Neural crest cell (in vitro differentiated cells): ENCODE data around the gene PGK1. TPM values are rescaled to one million over a fixed set of nuclear protein-coding genes. Genes with fewer than 3 reads are reported as not detected.
"Not testable (repeated sequence)": the region's sequence is repeated elsewhere in the genome, so short reads cannot be mapped to it uniquely, and the experiment has no call there.

Experiments
- DNase-seq: peaks from one replicate; pipeline ENCODE4 v3.0.0; 2021; ENCODE audit warnings: low read depth, mixed read lengths, low spot score
- H3K27ac Mint-ChIP-seq: one replicate; pipeline ENCODE4 v1.8.0; 2021; ENCODE audit warnings: mild to moderate bottlenecking, mixed read lengths; ENCODE audit not compliant: unreplicated experiment
- H3K27me3 Mint-ChIP-seq: 2 replicates; pipeline ENCODE4 v1.8.0; 2021; ENCODE audit warnings: low read depth, mild to moderate bottlenecking, mixed read lengths
- H3K36me3 Mint-ChIP-seq: 2 replicates; pipeline ENCODE4 v1.8.0; 2021; ENCODE audit warnings: low read depth, mild to moderate bottlenecking, mixed read lengths
- H3K4me1 Mint-ChIP-seq: 2 replicates; pipeline ENCODE4 v1.8.0; 2021; ENCODE audit warnings: mixed read lengths
- H3K4me3 Mint-ChIP-seq: one replicate; pipeline ENCODE4 v1.8.0; 2021; ENCODE audit warnings: mild to moderate bottlenecking, mixed read lengths
- H3K9me3 Mint-ChIP-seq: 2 replicates; pipeline ENCODE4 v1.8.0; 2021; ENCODE audit warnings: mixed read lengths
- total RNA-seq: library from RNA; stranded (reverse); gene quantifications from 2 replicates; pipeline ENCODE4 v1.2.1, GENCODE V29; 2021
- TF ChIP-seq, protein P1 (sequence below): fragments of 200-600 bp; sonication (generic); conservative IDR thresholded peaks from 2 replicates; pipeline ENCODE4 v1.5.0; 2021; ENCODE audit warnings: antibody characterized with exemption, mild to moderate bottlenecking

PGK1 gene
- total RNA-seq, 1 donor from 2014 or later: 219 TPM

DNA sequence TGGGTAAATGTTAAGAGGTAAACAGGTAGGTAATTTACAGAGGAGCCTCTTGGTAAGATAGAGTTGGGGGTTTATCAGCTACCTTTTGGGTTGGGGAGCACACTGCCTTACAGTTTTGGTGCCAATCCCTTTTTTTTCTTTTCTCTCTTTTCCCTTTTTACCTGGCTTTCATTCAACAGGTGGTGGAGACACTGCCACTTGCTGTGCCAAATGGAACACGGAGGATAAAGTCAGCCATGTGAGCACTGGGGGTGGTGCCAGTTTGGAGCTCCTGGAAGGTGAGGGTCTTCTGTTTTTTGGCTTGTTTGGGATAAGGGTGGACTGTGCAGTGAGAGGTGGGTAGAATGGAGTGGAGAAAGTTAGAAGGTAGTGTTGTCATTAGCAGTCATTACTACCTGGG, 21.1 kb downstream of the PGK1 start:
- H3K36me3 Mint-ChIP-seq: peaks cover 20% of the 10 kb centered on the region
- H3K27ac Mint-ChIP-seq: no peak overlapping the region
- no peaks in the 10 kb centered on the region for H3K9me3 Mint-ChIP-seq
- no peaks in the 10 kb centered on the region for H3K4me1 Mint-ChIP-seq
- no peak for DNase-seq
- no peak overlapping the region for H3K4me3 Mint-ChIP-seq
- TF ChIP-seq, protein P1, sequence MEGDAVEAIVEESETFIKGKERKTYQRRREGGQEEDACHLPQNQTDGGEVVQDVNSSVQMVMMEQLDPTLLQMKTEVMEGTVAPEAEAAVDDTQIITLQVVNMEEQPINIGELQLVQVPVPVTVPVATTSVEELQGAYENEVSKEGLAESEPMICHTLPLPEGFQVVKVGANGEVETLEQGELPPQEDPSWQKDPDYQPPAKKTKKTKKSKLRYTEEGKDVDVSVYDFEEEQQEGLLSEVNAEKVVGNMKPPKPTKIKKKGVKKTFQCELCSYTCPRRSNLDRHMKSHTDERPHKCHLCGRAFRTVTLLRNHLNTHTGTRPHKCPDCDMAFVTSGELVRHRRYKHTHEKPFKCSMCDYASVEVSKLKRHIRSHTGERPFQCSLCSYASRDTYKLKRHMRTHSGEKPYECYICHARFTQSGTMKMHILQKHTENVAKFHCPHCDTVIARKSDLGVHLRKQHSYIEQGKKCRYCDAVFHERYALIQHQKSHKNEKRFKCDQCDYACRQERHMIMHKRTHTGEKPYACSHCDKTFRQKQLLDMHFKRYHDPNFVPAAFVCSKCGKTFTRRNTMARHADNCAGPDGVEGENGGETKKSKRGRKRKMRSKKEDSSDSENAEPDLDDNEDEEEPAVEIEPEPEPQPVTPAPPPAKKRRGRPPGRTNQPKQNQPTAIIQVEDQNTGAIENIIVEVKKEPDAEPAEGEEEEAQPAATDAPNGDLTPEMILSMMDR: no peak
- no peaks in the 10 kb centered on the region for H3K27me3 Mint-ChIP-seq

DNA sequence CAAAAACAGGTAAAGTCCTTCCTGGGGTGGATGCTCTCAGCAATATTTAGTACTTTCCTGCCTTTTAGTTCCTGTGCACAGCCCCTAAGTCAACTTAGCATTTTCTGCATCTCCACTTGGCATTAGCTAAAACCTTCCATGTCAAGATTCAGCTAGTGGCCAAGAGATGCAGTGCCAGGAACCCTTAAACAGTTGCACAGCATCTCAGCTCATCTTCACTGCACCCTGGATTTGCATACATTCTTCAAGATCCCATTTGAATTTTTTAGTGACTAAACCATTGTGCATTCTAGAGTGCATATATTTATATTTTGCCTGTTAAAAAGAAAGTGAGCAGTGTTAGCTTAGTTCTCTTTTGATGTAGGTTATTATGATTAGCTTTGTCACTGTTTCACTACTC, 21.7 kb downstream of the PGK1 start:
- H3K36me3 Mint-ChIP-seq: peaks cover 20% of the 10 kb centered on the region
- not testable (repeated sequence) for H3K9me3 Mint-ChIP-seq, H3K4me3 Mint-ChIP-seq, H3K27ac Mint-ChIP-seq, DNase-seq, H3K4me1 Mint-ChIP-seq, H3K27me3 Mint-ChIP-seq

DNA sequence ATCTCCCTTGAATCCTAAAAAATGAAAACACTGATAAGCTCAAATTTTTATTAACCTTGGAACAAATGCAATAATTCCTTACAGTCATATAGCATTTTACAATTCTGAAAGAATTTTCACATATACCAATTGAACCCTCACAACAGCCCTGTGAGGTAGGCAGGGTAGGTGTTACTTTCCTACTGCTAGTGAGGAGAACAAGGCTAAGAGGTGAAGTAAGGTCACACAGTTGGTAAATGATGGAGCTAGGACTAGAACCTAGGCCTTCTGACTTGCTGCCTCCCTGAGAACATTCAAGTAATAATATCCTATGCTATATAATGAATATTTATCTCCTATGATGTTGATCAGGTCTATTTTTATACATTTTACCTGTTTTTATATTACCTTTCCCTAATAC, 25.7 kb downstream of the PGK1 start:
- Mint-ChIP-seq H3K27ac (no peak overlapping the region), H3K27me3 (no peaks in the 10 kb centered on the region), H3K9me3 (no peaks in the 10 kb centered on the region), H3K4me1 (no peaks in the 10 kb centered on the region), H3K4me3 (no peak overlapping the region), H3K36me3 (peaks cover 4% of the 10 kb centered on the region)
- TF ChIP-seq, protein P1: no peak
- no peak for DNase-seq

DNA sequence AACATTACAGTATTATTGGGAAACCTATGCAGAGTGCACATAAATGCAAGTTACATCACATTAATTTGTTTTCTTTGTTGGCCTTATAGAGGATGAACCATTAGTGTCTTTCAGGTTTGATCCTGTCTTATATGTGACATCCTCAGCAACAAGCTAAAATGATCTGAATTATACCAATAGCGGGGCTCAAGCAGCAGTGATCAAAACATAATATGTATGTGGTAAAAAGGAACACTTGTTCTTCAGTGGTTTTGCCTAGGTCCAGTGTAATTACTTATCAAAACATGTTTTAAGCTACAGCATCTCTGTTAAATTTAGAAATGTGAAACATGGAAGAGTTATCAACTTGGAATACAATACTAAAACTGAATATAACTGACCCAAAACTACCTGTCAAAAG, 26.3 kb downstream of the PGK1 start:
- H3K9me3 Mint-ChIP-seq: no peaks in the 10 kb centered on the region
- H3K36me3 Mint-ChIP-seq: peaks cover 3% of the 10 kb centered on the region
- H3K27me3 Mint-ChIP-seq: no peaks in the 10 kb centered on the region
- TF ChIP-seq, protein P1: no peak
- H3K4me3 Mint-ChIP-seq: no peak overlapping the region
- no peak for DNase-seq
- no peaks in the 10 kb centered on the region for H3K4me1 Mint-ChIP-seq
- H3K27ac Mint-ChIP-seq: no peak overlapping the region

DNA sequence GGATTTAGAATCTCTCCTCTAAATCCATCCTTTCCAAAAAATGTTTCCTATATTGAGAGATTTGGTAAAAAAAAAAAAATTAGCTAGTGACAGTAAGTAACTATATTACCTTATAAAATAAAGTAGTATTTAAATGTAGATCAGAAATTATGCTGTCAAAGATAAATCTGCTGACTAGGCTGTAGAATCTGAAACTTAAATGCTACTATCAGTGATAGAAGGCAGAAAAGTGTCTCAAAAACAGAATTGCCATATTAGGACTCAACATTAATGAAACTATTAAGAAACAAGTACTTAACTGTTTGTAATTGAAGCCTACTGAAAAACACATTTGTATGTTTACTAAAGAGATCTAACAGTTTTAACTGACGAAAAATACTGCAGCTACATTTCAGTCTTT, 27.1 kb downstream of the PGK1 start:
- no peaks in the 10 kb centered on the region for H3K9me3 Mint-ChIP-seq
- H3K27ac Mint-ChIP-seq: no peak overlapping the region
- peaks cover 3% of the 10 kb centered on the region for H3K36me3 Mint-ChIP-seq
- H3K4me3 Mint-ChIP-seq: no peak overlapping the region
- no peaks in the 10 kb centered on the region for H3K27me3 Mint-ChIP-seq
- TF ChIP-seq, protein P1: no peak
- no peaks in the 10 kb centered on the region for H3K4me1 Mint-ChIP-seq
- DNase-seq: no peak

DNA sequence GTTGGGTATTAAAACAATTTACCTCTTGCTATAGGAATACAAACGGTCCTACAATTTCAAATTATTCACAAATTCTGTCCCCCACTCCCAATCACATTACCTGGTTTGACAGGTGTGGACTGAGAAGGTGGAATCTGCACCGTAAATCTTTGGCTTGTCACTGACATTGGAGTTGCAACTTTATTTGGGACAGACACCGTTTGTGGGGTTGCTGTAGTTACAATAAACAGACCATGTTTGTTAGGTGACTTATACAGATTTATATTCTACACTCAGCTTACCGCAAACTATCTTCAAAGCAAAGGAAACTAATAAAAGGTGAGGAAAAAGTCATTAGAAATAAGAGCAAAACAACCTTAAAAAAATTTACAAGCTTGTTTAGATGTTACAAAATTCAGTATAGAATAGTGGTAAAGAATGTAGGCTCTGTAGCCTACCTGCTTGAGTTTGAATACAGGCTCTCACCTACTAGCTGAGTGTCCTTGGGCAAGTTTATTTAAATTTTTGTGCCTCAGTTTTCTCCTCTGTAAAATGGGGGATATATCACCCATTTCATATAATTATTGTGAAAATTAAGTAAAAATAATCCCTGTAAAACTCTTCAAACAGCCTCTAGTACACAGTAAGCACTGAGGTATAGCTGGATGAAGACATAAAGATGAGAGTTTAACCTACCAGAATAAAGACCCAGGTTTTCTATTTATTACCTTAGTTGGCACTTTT, 29.4 kb downstream of the PGK1 start:
- H3K27ac Mint-ChIP-seq: no peak overlapping the region
- no peaks in the 10 kb centered on the region for H3K4me1 Mint-ChIP-seq
- peaks cover 5% of the 10 kb centered on the region for H3K36me3 Mint-ChIP-seq
- TF ChIP-seq, protein P1: no peak
- H3K9me3 Mint-ChIP-seq: no peaks in the 10 kb centered on the region
- DNase-seq: no peak
- H3K4me3 Mint-ChIP-seq: no peak overlapping the region
- no peaks in the 10 kb centered on the region for H3K27me3 Mint-ChIP-seq
